Fibroblast of skin of abdomen (primary cell): ENCODE measurements around the gene DEFB123.
A peak's percentile ranks its signal among the peaks of the same experiment; 100 is the strongest.

Source experiments
- DNase-seq: peaks from one replicate; pipeline ENCODE4 v3.0.0-alpha.2; 2013

DEFB123 gene

GRCh38 chr20:31474097-31474436 lies 33.6 kb downstream of the DEFB123 start:
- no peak for DNase-seq

- no peak for DNase-seq
These were observed 34.5 kb downstream of the DEFB123 start, which contains the start of the genes DEFB124 and REM1 for GRCh38 chr20:31474758-31475427. Gene DEFB124, minus strand, starts transcription at chr20:31475127. Its CDS starts 2,114 bp downstream, at chr20:31473013. Gene REM1, plus strand, starts transcription at chr20:31475288. Its CDS starts 1,158 bp downstream, at chr20:31476446.

GRCh38 chr20:31475472-31476293 lies 35.3 kb downstream of the DEFB123 start:
- no peak for DNase-seq

- no peak for DNase-seq
These were observed 35.8 kb downstream of the DEFB123 start for GRCh38 chr20:31476294-31476585.

GRCh38 chr20:31476643-31477215 lies 36.3 kb downstream of the DEFB123 start:
- no peak for DNase-seq

GRCh38 chr20:31484001-31484400 lies 43.6 kb downstream of the DEFB123 start:
- peak; percentile 24 for DNase-seq

- peak; percentile 77 for DNase-seq
These were observed 45.3 kb downstream of the DEFB123 start for GRCh38 chr20:31485450-31486339.

GRCh38 chr20:31488115-31488514 lies 47.7 kb downstream of the DEFB123 start:
- DNase-seq: no peak

- no peak for DNase-seq
These were observed 48.7 kb downstream of the DEFB123 start for GRCh38 chr20:31489152-31489551.

GRCh38 chr20:31490752-31491151 lies 50.3 kb downstream of the DEFB123 start:
- DNase-seq: no peak

- DNase-seq: peak; percentile 29
These were observed 53.7 kb downstream of the DEFB123 start for GRCh38 chr20:31494131-31494530.

GRCh38 chr20:31496761-31497295 lies 56.4 kb downstream of the DEFB123 start:
- DNase-seq: no peak

GRCh38 chr20:31497838-31498540 lies 57.6 kb downstream of the DEFB123 start:
- DNase-seq: peak; percentile 81
